ENCODE measurements around the gene HOXA13.

DNA sequence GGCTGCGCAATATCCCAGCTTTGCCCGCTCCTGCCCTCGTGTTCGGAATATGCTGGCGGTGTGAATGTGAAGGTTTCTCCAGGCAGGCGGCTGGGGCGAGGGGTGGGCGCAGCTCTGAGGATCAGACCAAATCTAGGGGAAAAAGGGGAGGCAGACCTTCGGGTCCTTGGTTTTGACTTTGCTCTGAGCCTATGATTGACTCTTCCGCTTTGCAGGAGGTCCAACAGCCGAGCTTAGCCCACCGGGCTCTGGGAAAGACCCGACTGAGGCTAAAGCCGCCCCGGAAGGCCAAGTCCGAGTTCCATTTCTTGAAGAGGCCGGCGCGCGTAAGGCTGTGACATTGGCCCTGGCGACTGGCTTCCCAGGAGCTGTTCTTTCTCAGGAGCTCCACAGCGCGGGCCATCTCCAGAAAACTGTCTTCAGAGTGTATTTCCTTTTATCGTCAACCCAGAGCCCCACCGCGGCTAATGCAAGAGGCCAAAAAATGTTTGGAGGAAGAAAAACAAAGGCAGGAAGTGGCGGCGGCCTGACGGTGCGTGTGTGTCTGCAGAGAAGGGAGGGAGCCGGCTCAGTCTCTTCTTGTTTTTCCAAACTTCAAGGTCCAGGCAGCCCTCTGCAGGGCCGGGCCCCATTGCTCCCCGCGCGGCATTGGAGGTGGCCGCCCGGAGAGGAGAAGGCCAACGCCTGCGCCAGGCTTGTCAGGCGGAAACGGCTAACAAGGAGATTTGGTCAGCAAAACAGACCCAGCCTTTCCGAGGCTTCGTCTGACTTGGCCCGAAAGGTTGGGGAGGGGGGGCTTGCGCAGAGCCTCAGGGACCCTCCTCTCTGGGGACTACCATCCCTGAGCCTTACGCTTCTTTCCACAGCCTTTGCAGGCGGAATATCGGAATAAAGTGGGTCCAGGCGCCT lies 11.3 kb downstream of the HOXA13 start:
- TF ChIP-seq, protein P1, sequence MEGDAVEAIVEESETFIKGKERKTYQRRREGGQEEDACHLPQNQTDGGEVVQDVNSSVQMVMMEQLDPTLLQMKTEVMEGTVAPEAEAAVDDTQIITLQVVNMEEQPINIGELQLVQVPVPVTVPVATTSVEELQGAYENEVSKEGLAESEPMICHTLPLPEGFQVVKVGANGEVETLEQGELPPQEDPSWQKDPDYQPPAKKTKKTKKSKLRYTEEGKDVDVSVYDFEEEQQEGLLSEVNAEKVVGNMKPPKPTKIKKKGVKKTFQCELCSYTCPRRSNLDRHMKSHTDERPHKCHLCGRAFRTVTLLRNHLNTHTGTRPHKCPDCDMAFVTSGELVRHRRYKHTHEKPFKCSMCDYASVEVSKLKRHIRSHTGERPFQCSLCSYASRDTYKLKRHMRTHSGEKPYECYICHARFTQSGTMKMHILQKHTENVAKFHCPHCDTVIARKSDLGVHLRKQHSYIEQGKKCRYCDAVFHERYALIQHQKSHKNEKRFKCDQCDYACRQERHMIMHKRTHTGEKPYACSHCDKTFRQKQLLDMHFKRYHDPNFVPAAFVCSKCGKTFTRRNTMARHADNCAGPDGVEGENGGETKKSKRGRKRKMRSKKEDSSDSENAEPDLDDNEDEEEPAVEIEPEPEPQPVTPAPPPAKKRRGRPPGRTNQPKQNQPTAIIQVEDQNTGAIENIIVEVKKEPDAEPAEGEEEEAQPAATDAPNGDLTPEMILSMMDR (IDR thresholded peaks at IDR 0.05) = no peak
- no peak for TF ChIP-seq POLR2A (IDR thresholded peaks at IDR 0.05)

Data from Peyer's patch (tissue), 4 donors.